GM19328 (cell line): ENCODE data around the gene ASPSCR1.

ENCODE experiments used
- ATAC-seq: cut with Tn5 transposase; IDR thresholded peaks from one replicate; pipeline ENCODE4 v1.9.1; 2021; ENCODE audit warnings: mild to moderate bottlenecking, moderate library complexity; ENCODE audit not compliant: unreplicated experiment

The ASPSCR1 gene, protein sequence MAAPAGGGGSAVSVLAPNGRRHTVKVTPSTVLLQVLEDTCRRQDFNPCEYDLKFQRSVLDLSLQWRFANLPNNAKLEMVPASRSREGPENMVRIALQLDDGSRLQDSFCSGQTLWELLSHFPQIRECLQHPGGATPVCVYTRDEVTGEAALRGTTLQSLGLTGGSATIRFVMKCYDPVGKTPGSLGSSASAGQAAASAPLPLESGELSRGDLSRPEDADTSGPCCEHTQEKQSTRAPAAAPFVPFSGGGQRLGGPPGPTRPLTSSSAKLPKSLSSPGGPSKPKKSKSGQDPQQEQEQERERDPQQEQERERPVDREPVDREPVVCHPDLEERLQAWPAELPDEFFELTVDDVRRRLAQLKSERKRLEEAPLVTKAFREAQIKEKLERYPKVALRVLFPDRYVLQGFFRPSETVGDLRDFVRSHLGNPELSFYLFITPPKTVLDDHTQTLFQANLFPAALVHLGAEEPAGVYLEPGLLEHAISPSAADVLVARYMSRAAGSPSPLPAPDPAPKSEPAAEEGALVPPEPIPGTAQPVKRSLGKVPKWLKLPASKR

DNA sequence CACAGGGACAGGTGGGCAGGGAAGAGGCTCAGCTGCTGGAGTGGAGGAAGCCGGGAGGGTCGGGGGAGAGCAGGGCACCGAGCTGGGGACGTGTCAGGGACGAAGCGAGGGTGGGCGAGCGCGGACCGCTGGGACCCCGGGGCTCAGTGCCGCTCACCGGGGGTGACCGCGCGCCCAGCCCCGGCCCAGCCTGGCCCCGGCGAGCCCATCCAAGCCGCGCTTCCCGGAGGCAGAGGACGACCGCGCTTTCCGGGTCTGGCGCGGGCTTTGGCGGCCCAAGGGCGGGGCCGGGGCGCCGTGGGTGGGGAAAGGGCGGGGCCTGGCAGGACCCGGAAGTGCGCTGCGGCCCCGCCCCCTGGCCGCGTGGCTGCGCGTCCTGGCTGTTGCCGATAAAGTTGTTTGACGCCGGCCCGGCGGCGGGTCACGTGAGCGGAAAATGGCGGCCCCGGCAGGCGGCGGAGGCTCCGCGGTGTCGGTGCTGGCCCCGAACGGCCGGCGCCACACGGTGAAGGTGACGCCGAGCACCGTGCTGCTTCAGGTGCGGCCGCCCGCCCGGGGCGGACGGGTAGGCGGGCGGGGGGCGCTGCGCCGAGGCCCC lies at the start of gene ASPSCR1:
TSS of gene ASPSCR1 (plus strand) at position 419 of the 598 bp plus-strand sequence. CDS start at position 437, 18 bp downstream.
- ATAC-seq: peak; percentile 81

DNA sequence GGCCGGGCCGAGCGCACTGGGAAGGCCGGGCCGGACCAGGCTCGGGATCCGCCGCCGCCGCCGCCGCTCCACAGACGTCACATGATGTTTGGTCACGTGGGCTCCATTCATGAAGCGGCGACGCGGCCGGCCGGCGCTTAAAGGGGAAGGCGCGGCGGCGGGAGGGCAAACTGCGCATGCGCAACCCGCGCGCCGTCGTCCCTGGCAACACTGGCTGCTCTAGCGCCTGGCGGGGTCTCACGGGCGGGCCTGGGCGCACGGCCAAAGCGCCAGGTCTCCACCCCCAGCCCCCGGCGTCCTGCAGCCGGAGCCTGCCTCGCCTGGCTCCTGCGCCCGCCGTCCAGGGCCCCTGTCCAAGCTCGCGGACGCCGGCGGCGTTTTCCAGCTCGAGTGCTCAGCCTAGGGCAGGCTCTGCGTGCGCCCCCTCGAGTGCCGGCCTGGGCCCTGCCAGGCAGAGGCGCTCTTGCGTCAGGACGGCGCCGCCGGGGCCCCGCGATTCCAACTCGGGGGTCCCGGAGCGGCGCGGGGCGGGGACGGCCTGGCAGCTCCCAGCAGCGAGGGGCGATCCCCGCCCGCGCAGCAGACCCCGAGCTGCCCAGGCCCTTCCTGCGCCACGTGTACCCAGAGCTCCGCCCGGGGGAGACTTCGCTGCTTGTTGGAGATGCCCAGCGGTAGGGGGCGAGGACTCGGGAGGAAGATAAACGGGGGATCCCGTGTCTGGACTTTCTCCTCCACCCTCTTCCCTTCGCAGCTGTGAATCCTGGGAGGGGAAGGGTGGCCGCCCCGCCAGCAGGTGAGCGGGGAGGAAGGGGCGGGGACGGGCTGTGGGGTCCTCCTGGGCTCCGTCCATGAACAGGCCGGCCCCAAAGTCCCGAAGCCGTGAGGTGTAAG lies 49.5 kb upstream of the ASPSCR1 start, which contains the start of gene MAFG:
TSS of gene MAFG (minus strand) at position 83 of the 891 bp plus-strand sequence. CDS start 4,550 bp downstream, outside the sequence.
- peak; percentile 53 for ATAC-seq

DNA sequence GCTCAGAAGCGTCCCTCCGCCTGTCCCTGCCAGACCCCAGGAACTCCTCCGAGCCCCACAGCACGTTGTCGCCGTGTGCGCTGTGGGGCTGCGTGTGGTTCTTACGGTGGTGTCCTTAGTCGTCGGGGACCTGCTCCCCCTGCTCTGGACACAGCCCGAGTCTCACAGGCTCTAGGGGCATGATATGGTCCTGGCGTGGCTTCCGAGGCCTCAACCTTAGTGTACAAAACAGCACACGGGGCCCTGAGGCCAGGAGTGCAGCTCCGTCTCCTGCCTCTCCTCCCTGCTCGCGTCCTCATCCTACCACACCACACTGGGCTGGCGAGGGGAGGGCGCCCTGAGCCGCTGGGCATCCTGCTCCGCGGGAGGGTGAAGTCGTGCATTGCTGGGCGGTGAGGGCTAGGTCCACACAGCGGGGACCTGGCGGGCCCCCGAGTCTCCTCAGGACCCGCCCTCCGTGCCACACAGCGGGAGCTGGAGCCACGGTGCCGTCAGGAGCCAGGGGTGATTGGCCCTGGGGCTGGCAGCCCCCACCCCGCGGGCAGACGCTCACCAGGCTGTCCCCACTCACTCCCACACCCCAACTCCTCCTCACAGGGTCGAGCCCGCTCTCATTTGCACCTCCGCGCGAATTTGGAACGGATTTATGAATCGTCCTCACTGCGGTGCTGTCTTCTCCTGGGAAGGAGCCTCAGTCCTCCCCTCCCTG lies 48.7 kb upstream of the ASPSCR1 start:
- ATAC-seq: no peak

DNA sequence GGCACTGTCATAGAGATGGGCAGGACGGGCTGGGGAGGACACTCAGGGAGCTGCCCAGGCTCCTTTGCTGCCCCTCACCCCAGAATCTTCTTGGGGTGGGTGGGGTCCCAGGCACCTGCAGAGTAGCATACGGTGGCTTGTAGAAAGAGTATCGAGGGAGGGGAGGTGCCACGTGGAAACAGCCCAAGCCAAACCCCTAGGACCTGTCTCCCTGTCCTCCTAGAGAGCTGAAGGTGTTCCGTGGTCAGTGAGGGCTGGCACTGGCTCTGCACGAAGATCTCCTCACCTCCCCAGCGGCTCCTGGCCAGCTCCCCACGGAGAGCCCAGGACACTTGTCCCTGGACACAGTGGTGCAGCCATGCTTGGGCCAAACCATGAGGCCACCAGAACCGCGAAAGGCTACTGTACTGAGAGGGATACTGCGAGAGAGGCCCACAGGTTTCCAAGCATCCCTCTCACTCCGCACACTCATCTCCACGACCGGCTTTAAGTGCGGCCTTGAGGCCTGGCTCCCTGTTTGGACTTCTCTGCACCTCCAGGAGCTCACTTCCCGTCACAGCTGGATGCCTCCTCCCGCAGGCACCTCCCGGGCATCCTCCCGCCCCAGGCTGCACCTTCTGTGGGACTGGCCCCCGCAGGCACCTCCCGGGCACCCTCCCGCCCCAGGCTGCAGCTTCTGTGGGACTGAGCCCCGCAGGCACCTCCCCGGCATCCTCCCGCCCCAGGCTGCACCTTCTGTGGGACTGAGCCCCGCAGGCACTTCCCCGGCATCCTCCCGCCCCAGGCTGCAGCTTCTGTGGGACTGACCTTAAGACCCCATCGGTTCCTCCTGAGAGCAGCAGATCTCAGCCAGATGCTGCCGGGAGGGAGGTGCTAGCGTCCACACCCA lies 47.9 kb upstream of the ASPSCR1 start:
- ATAC-seq: no peak

DNA sequence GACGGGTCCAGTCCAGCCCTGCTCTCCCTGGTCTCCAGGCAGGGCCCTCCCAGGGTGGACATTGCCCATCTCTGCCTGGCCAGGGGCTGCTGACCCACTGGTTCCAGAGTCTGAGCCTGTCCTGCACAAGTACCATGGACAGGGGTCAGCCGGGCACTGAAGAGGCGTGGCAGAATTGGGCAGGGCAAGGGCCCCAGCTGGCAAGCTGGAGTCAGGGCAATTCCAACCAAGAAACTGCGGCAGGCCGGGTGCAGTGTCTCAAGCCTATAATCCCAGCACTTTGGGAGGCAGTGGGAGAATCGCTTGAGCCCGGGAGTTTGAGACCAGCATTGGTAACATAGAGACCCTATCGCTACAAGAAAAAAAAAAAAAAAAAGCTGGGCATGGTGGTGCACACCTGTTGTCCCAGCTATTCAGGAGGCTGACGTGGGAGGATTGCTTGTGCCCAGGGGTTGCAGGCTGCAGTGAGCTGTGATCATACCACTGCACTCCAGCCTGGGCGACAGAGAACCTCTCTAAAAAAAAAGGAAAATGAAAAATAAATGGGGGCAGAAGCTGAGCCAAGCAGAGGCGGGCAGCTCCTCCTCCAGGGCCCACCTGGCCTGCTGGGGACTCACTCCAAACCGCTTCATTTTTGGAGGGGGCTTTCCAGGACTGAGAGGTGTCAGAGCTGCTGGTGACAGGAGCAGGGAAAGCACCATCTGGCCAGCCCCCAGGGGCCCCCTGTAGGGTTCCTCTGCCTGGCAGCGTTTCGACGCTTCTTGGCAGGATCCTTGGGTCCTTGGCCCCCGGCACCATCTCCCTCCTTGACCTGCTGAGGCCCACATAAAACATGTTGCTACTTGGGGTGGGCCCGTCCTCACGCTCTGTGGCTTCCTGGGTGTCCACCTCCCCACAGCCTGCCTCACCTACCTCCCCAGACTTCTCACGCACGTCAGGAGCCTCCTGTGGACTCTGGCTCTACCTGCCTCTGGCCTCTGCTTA lies 47.0 kb upstream of the ASPSCR1 start:
- no peak for ATAC-seq

DNA sequence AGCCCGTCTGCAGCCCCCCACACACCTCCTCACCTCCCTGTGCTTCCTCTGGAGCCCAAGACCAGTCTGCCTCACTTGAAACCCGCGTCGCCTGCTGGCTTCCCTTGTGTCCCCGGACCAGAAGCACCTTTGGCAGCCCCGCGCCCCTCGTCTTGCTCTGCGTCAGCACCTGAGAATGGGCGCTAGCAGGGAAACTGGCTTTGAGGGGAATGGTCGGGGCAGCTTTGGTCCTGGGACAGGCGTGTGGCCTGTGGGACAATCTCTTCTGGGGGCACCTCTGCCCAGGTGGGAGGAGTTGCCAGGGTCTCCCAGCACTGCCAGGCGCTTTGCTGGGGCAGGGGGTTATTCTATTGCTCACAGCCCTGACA lies 46.3 kb upstream of the ASPSCR1 start:
- no peak for ATAC-seq

DNA sequence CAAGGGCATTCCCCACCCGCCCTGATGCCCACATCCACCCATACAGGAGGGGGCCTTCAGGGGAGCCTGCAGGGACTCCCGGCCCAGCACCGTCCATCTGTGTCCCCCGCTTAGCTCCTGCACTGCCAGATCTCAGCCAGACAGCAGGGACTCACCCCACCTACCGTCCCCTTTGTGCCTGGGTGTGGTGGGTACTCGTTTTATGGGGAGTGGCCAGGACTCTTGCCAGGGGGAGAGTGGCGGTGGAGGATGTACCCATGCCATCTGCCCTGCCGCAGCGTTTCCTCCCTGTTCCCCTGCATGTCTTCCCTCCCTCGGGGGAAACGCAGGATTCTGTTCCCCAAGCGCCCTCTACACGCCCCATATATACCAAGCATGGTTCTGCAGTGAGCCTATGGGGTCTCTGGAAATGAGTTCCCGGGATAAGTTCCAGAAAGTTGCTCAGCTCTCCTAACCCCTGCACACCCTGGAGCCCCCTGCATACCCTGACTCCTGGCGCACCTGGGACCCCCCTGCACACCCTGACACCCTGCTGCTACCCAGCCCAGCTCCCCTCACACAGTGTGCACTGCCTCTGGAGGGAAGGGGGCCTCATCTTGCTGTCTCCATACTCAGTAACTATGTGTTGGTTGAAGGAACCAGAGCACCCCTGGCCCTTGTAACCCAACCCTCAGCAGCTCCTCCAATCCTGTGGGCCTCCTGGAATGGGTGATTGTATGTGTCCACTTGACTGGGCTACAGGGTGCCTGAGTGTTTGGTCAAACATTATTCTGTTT lies 45.7 kb upstream of the ASPSCR1 start:
- ATAC-seq: no peak

DNA sequence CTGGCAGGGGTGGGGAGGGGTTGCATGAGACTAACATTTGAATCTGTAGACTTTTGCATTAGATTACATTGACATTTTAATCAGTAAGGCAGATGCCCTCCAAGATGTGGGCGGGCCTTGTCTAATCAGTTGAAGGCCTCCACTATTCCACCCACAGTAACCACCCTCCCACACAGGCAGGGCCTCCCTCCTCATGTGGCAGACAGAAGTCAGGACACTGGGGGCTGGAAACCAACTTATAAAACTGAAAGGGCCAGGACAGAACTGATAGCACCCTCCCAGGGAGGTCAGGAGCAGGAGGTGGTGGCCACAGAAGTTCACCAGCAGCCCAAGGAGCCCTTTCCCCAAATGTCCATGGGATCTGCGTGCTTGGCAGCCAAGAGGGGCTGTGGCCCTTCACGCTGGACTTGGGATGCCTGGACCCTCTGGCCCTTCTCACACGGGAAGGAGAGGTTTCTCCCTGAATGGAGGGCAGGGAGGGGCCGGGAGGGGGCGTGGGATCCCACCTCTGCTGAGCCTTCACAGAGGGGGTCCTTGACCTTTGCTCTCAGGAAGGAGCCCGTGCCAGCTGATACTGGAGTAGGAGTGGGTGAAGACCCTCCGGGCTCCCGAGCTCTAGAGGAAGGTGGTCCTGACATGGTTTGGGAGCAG lies 45.0 kb upstream of the ASPSCR1 start:
- ATAC-seq: no peak

DNA sequence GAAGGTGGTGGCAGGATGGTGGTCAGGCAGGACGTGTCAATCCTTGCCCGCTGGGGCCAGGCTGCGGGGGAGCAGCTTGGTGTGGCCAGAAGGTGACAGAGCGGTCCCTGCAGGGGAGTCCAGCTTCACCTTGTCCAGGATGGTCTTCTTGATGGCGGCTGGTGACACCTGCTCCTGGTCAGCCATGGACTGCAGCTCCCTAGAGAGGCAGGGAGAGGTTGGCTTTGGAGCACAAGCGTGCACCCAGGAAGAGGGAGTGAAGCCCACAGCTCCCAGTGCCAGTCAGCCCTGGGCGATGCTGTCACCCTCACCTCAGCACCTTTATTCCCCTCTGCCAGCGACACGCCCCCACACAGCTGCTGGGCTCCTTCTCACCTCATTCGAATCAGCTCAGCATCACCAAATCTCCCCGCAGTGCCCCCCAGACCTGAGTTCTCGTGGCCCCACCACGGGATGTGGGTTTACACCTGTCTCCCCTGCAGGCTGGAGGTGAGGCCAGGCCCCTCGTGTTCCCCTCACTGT lies 44.2 kb upstream of the ASPSCR1 start:
- ATAC-seq: no peak

DNA sequence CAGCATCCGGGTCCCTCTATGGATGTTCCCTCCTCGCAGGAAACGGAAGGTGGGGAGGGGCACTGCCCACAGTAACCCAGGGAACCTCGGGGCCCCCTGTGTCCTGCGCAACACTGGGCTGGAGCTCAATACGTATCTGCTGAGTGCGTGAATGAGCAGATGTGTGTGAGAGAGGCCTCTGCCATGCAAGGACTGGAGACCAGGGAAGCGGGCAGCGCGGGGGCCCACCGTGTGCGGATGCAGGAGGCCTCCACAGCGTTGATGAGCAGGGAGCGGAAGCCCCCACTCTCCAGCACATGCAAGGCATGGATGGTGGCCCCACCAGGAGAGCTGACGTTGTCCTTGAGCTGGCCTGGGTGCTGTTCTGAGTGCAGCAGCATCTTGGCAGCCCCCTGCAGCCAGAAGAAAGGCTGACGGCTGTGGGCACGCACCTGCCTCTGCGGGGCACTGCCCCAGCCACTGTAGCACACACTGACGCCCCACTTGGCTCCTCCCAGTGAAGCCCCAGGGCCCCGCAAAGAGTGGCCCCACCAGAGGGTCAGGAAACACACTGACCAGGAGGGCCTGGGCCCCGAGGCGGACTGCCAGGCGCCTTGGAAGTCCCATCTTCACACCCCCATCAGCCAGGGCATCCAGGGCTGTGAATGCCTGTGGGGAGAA lies 43.2 kb upstream of the ASPSCR1 start:
- no peak for ATAC-seq

DNA sequence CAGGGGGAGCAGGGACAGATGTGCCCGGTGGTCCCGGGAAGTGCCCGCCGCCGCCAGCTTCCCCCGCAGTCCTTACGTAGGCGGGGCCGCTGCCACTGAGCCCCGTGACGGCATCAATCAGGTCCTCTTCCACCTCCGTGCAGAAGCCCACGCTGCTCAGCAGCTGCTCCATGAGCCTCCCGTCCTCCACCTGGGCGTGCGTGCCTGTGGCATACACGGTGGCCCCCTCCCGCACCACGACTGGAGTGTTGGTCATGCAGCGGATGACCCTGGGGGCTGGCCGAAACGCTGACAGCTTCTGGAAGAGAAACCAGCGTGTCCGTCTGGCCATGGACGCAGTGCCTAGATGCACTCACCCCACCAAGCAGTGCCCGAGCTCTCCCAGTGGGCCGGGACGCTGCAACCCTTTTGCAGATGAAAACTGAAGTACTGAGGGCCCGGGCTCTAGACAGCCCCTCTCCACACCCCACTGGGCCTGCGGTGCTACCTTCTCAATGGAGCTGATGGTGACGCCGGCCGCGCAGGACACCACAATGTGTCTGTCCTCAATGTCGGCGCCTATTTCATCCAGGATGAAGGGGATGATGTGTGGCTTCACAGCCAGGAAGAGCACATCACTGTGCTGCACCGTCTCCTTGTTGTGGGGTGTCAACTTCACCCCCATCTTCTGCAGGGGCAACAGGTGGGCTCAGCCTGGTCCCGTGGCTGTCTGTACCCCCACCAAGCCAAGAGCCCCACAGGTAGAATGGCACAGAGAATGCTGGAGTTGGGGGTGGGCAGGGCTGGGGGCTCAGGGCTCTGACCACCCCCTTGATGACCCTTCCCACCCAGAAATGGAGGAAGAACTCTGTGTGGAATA lies 42.4 kb upstream of the ASPSCR1 start:
- no peak for ATAC-seq

DNA sequence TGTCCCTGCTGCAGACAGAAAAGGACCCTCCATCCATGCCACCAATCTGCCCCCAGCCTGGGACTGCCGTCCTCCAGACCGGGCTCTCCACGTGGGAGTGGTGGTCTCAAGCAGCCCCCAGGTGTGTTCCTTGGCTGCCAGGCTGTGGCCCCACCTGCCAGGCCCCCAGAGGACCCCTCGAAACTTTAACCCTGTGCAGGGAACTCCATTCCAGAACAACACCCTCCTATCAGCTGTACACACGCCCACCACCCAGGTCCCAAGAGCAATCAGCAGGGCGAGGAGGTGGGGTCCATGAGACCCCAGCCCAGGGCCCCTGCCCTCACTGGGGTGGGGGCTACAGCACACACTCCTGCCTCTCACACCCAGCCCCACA lies 41.7 kb upstream of the ASPSCR1 start:
- ATAC-seq: no peak

DNA sequence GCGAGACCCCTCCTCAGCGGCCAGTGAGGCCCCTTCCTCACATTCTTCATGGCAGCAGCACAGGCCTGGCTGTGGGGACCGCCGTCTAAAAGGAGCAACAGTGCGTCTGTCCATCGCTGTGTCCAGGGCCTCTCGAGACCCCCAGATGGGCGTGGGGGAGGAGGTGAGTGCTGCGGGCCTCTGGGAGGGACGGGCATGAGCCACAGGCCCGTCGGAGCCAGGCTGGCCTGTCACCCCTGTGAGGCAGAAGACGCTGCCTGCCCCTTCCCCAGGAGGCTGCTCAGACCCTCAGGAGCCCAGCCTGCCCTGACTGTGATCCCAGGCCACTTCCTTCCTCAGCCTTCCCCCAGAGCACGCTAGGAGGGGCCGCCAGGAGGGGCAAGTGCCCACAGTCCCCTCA lies 38.2 kb upstream of the ASPSCR1 start:
- no peak for ATAC-seq

DNA sequence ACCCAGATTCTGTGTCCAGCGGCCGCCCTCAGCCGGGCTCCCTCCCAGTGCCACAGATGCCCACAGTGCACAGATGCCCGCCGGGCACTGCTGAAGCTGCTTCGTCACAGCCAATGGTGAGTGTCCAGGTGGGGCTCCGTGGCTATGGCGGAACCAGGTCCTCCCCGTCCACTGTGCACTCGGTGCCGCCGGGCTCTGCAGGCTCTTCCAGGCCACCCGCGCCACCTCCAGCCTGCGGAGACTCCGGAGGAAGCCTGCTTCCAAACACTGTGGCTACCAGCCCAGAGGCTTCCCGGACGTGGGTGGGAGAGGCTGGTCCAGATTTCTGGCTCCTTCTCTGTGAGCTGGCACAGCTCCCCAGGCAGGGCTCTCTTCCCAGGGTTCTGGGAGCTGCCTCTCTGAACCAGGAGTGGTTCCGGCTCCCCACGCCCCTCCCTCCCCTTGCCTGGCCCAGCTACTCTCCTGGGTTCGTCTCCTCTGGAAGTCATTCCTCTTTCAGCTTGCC lies 37.5 kb upstream of the ASPSCR1 start:
- ATAC-seq: no peak
